Measurements from ENCODE around the gene SELL.
A peak's percentile ranks its signal among the peaks of the same experiment; 100 is the strongest.
"Not testable (repeated sequence)": the region's sequence is repeated elsewhere in the genome, so short reads cannot be mapped to it uniquely, and the experiment has no call there.

The SELL gene

GRCh38 chr1:169704797-169705196 is 6.6 kb downstream of the SELL start:
- DNase-seq (ENCODE audit: low read depth in 2 of 2) = no peak

- DNase-seq (ENCODE audit: low read depth in 2 of 2) = no peak
These were observed 10.0 kb downstream of the SELL start for GRCh38 chr1:169701261-169702005.

GRCh38 chr1:169699707-169700106 is 11.7 kb downstream of the SELL start:
- no peak for DNase-seq (ENCODE audit: low read depth in 2 of 2)

DNA sequence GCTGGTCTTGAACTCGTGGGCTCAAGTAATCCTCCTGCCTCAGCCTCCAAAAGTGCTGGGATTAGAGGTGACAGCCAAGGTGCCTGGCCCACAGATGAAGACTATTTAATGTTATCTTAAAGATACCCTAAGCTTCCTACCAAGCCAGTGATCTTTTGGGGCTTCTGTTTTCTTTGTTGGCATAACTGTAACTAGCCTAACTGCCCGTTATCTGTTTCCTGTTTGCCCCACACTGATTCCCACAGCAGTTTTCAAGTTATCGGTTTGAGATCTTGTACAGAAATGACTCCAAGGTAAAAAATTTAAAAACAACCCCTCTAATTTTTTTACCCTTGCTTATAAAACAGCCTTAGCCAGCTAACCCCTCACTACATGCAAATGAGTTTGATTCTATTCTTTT is 12.4 kb downstream of the SELL start:
- DNase-seq (ENCODE audit: low read depth in 2 of 2) = no peak

DNA sequence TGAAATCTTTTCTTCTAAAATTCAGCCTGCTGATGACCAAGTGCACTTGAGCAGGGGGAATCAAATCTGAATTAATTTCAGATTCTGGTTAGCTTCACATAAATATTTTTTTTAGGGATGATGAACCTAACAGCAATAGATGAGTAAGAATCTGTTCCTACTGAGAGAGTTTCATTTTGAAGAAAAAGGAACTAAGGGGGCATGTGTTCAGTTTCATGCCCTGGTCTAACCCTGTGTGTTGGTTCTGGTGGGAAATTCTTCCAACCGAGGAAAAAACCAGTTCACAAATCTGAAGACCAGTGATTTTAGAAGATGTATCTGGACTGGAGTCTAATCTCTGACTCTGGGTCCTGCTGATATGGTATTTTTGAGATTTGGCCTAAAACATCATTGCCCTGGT is 13.7 kb downstream of the SELL start:
- no peak for DNase-seq (ENCODE audit: low read depth in 2 of 2)

- DNase-seq (ENCODE audit: low read depth in 2 of 2) = no peak
These were observed 14.9 kb downstream of the SELL start for GRCh38 chr1:169696273-169697100.

DNA sequence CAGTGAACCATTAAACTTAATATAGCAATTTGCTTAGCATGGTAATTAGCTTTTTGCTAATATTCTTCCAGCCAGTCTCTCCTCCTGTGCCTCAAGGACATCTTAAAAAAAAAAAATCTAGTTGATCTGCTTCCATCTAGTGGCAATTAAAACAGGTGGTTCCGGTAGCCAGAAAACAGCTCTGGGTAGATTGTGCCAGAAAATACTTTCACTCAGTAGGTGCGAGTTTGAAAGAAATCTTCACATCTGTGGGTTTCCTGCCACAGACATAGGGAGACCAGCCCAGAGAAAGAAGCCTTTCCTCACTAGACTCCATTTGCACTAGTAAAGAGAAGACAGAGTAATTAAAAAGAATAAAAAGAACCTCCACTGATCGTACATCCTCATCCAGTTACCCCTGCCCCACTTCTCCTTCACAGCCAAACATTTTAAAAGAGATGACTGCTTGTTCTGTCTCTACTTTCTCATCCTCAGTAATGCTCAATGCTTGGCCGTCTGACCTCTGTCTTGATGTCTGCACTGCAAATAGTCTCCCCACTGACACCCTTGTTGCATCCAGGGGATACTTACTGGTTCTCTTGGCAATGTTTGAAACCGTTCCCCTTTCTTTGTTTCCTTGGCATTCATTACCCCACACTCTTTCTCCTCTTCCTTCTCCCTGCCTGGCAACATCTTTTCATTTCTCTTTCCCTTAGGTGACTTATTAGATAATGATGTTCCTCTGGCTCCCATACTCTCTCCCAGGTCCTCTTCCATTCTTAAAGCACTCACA is 16.9 kb downstream of the SELL start:
- no peak for DNase-seq (ENCODE audit: low read depth in 2 of 2)

- DNase-seq (ENCODE audit: low read depth in 2 of 2) = no peak
These were observed 18.5 kb downstream of the SELL start for GRCh38 chr1:169692756-169693460.

- no peak for DNase-seq (ENCODE audit: low read depth in 2 of 2)
These were observed 20.9 kb downstream of the SELL start for GRCh38 chr1:169690489-169690888.

GRCh38 chr1:169689395-169689794 is 22.0 kb downstream of the SELL start:
- no peak for DNase-seq (ENCODE audit: low read depth in 2 of 2)

GRCh38 chr1:169688377-169688776 is 23.0 kb downstream of the SELL start:
- not testable (repeated sequence) for DNase-seq (ENCODE audit: low read depth in 2 of 2)

- DNase-seq (ENCODE audit: low read depth in 2 of 2) = no peak
These were observed 27.8 kb downstream of the SELL start for GRCh38 chr1:169683661-169684060.

DNA sequence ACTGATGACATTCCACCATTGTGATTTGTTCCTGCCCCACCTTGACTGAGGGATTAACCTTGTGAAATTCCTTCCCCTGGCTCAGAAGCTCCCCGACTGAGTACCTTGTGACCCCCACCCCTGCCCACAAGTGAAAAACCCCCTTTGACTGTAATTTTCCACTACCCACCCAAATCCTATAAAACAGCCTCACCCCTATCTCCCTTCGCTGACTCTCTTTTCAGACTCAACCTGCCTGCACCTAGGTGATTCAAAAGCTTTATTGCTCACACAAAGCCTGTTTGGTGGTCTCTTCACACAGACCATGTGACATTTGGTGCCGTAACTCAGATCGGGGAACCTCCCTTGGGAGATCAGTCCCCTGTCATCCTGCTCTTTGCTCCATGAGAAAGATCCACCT is 28.3 kb downstream of the SELL start:
- DNase-seq (ENCODE audit: low read depth in 2 of 2) = not testable (repeated sequence)

DNA sequence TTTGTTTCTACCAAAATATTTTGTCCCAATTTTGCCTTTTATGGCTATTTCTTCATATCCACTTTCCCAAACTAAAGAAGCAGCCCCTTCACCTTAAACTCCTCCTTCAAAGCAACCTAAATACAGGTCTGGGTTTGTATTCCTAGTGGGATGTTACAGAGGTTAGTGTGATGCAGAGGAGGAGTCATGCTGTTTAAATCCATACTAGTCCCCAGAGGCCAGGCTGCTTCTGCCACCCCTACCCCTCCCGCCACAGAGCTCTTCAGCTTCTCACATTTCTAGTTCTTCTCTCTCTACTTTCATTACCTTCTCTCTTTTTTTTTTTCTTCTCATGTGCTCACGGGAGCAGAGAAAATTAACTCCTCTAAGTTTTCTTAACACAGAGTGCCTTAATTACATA is 29.3 kb downstream of the SELL start:
- no peak for DNase-seq (ENCODE audit: low read depth in 2 of 2)

DNA sequence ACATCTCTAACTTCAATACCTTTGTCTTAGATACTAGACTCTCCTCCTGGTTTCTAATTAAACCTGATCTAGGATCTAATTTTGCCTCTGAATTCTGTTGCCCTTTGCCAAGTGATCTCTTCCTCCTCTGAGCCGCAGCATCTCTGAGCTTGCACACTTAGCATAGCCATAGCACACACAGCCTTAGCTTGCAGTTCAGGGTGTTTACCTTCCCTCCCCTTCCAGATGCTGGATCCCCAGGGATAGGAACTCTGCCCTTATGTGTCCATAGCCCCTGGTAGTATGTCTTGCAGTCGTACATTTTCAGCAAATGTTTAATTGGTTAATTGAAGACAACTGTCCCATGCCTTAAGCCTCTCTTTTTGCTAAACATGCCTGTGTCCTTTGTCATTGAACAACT is 30.3 kb downstream of the SELL start:
- no peak for DNase-seq (ENCODE audit: low read depth in 2 of 2)

- DNase-seq (ENCODE audit: low read depth in 2 of 2) = peak; percentile 45 to 65
These were observed 30.9 kb downstream of the SELL start for GRCh38 chr1:169680377-169681019.

DNA sequence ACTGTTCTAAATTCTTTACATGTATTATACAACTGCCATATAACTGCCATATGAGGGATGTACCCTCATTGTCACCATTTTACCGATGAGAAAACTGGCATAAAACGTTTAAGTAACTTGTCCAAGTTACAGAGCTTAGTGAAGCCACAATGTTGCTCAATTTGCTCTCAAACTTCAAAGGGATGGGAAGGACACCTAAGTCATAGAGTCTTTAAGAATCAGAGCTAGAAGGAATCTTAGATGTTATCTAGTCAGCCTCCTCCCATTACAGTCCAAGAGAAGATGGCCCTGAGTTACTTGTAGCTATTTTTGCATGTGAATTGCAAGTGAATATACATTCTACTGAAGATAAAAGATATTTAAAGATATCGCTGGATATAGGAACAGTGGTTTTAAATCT is 31.7 kb downstream of the SELL start:
- DNase-seq (ENCODE audit: low read depth in 2 of 2) = no peak

- no peak for DNase-seq (ENCODE audit: low read depth in 2 of 2)
These were observed 35.4 kb downstream of the SELL start for GRCh38 chr1:169676001-169676400.

DNA sequence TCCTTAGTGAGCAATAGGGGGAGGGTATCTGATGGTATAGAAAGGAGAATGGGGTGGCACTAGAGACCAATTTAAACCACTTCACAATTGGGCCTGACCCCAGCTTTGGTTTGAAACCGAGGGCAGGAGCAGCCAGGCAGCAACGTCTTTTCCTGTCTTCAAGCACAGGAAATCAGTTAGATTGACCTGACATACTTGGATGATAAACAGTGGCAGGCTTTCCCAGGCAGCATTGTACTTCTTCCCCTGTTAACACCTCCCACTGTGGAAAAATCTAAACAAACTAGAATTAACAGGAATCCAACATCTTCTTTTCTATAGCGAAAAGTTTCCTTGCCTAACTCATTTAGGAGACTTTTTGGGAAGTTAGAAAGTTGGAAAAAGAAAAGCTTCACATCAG is 40.6 kb downstream of the SELL start:
- no peak for DNase-seq (ENCODE audit: low read depth in 2 of 2)

DNA sequence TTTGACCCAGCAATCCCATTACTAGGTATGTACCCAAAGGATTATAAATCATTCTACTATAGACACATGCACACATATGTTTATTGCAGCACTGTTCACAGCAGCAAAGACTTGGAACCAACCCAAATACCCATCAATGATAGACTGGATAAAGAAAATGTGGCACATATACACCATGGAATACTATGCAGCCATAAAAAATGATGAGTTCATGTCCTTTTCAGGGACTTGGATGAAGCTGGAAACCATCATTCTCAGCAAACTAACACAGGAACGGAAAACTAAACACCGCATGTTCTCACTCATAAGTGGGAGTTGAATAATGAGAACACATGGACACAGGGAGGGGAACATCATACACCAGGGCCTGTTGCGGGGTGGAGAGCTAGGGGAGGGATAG is 41.2 kb downstream of the SELL start:
- not testable (repeated sequence) for DNase-seq (ENCODE audit: low read depth in 2 of 2)
